Fibroblast of villous mesenchyme (primary cell): ENCODE results near the gene MEF2D. TPM values are rescaled to one million over a fixed set of nuclear protein-coding genes. Genes with fewer than 3 reads are reported as not detected.

Experiments used
- DNase-seq: peaks from one replicate; pipeline ENCODE4 v3.0.0-alpha.2; 2010; ENCODE audit warnings: low read depth
- H3K4me3 ChIP-seq: 2 replicates; pipeline ENCODE4 v1.5.1; 2011; ENCODE audit warnings: low read depth, mild to moderate bottlenecking, low read length
- small RNA-seq: library from RNA; depleted of rRNA; stranded (forward); fragments of <200 nt; gene quantifications from one replicate; pipeline ENCODE3, GENCODE V24; 2012
- total RNA-seq: library from RNA; depleted of rRNA; stranded (reverse); fragments of >200 nt; gene quantifications from 2 replicates; pipeline ENCODE4 v1.2.3, GENCODE V29; 2012
- TF ChIP-seq, protein P1 (sequence below): IDR thresholded peaks from 2 replicates; pipeline ENCODE4 v1.5.1; 2012; ENCODE audit warnings: low read depth, mild to moderate bottlenecking, low read length; ENCODE audit not compliant: insufficient read depth

MEF2D gene
- total RNA-seq, 1 donor: 10.8 TPM

DNA sequence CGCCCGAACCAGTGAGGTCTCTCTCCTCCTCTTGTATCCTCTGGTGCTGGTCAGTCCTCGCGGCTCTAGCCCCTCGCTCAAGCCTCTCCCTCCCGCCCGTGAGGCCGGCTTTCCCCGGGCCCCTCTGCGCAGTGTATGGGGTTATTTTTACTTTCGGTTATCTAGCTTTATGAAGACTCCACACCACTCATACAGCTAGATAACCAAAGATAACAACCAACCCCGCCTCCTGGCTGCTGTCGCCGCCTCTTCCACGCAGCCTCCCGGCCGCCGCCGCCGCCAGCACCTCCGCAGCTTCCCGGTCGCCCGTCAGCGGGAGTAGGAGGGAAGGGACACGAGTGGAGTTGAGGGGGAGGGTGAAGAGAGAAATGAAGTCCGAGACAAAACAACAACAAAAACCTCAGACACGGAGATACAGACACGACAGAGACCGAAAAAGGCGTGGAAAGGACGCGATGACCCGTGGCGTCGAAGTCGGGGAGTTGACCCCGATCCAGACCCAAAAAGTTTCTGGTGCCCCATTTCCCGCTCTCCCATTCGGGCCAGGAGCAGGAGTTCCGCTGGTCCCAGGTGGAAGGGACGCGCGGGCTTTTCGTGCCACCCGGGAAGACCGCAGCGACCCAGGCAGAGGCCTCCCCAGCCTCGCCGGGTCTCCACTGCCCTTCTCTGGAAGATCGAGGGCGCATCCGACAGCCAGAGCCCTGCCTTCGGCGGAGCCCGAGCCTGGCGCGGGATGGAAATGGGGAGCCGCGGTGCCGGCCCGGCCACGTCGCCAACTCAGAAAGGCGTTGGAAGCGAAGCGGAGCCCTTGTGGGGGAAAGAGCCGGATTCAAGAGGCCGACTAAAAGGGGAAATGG lies 80.1 kb downstream of the MEF2D start:
- TF ChIP-seq, protein P1, sequence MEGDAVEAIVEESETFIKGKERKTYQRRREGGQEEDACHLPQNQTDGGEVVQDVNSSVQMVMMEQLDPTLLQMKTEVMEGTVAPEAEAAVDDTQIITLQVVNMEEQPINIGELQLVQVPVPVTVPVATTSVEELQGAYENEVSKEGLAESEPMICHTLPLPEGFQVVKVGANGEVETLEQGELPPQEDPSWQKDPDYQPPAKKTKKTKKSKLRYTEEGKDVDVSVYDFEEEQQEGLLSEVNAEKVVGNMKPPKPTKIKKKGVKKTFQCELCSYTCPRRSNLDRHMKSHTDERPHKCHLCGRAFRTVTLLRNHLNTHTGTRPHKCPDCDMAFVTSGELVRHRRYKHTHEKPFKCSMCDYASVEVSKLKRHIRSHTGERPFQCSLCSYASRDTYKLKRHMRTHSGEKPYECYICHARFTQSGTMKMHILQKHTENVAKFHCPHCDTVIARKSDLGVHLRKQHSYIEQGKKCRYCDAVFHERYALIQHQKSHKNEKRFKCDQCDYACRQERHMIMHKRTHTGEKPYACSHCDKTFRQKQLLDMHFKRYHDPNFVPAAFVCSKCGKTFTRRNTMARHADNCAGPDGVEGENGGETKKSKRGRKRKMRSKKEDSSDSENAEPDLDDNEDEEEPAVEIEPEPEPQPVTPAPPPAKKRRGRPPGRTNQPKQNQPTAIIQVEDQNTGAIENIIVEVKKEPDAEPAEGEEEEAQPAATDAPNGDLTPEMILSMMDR: no peak
- H3K4me3 ChIP-seq: no peak overlapping the region
- DNase-seq: no peak

DNA sequence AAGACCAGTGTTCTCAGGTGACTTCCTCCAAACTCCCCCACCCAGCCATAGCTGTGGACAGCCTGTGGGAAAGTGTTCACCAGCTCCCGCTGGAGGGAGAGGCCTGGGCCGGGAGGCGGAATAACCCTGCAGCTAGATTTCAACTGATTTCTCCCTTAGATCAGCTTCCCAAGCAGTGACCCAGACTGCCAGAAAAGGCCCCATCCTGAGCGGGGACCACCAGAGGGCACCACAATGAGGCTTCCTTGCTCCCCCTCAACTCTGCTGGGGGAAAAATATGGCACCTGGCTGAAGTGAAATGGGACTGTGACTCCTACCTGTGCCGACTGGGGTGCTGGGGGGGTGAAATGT lies 80.7 kb downstream of the MEF2D start:
- no peak for DNase-seq

GRCh38 chr1:156418416-156419070 lies 82.0 kb downstream of the MEF2D start:
- TF ChIP-seq, protein P1: no peak
- no peak for DNase-seq
- H3K4me3 ChIP-seq: no peak overlapping the region

More for the DNA sequence above, 80.7 kb downstream of the MEF2D start:
- H3K4me3 ChIP-seq: no peak overlapping the region
- TF ChIP-seq, protein P1: no peak

GRCh38 chr1:156417401-156418020 lies 83.1 kb downstream of the MEF2D start:
- no peak for DNase-seq
- TF ChIP-seq, protein P1: no peak
- no peak overlapping the region for H3K4me3 ChIP-seq

GRCh38 chr1:156416993-156417392 lies 83.6 kb downstream of the MEF2D start:
- DNase-seq: no peak
- TF ChIP-seq, protein P1: no peak
- no peak overlapping the region for H3K4me3 ChIP-seq

DNA sequence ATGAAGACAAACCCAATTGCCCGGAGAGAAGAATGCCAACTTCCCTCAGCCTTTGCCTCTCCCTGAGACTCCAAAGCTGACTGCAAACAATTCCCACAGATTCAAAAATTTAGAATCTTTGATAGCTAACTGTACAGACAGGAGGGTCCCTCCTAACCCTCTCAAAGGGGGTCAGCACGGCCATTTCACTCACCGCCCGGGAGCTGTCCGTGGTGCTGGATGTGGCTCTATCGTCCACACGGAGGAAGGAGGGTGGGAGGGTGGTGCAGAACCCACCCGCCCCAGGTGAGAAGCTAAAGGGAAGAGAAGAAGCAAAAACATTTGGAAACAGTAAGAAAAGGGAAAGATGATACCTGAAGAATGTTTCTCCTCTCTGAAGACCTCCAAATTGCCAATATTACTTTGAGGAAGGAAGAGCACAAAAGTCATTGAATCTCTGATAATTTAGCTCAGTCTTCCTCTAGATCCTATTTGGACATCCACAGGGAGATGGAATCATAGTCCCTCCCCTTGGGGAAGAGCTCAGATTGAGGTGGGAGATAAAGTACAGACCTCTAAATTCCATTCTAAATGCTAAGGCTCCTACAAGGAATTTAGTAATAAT lies 86.0 kb downstream of the MEF2D start:
- no peak overlapping the region for H3K4me3 ChIP-seq
- TF ChIP-seq, protein P1: no peak
- no peak for DNase-seq

Small RNA genes within 50 kb of the gene (small RNA-seq; reads per million reads assigned to genes)
- gene MIR9-1 (not detected), gene RF00019 (not detected)

Other genes with a start within 250 kb of the MEF2D start
- 52.2 and 63.5 TPM in 2 replicates for gene SMG5, start 217.9 kb downstream of the MEF2D start, total RNA-seq
- 0.86 and 1.3 TPM in 2 replicates for gene TMEM79, start 216.4 kb downstream of the MEF2D start, total RNA-seq
- gene GLMP, start 205.1 kb downstream of the MEF2D start, total RNA-seq: 55.3 and 55.4 TPM in 2 replicates
- 0.32 TPM in 1 of 2 replicates, not detected in the other for gene VHLL, start 201.5 kb downstream of the MEF2D start, total RNA-seq
- gene CCT3, start 162.5 kb downstream of the MEF2D start, total RNA-seq: 268 and 431 TPM in 2 replicates
- not detected in 2 replicates for gene TSACC, start 162.2 kb downstream of the MEF2D start, total RNA-seq
- gene RHBG, start 131.6 kb downstream of the MEF2D start, total RNA-seq: not detected in 2 replicates
- 20.9 and 24.2 TPM in 2 replicates for gene IQGAP3, start 71.8 kb upstream of the MEF2D start, total RNA-seq
- not detected in 2 replicates for gene TTC24, start 78.9 kb upstream of the MEF2D start, total RNA-seq
- 67.8 and 74.4 TPM in 2 replicates for gene NAXE, start 91.0 kb upstream of the MEF2D start, total RNA-seq
- gene GPATCH4, start 100.7 kb upstream of the MEF2D start, total RNA-seq: 15.1 and 24.2 TPM in 2 replicates
- not detected in 2 replicates for gene HAPLN2, start 118.6 kb upstream of the MEF2D start, total RNA-seq
- not detected in 2 replicates for gene BCAN, start 141.3 kb upstream of the MEF2D start, total RNA-seq
- gene NES, start 176.6 kb upstream of the MEF2D start, total RNA-seq: 66.4 and 66.9 TPM in 2 replicates
- gene CRABP2, start 204.8 kb upstream of the MEF2D start, total RNA-seq: 39.0 and 80.7 TPM in 2 replicates
- 9.0 and 12.5 TPM in 2 replicates for gene METTL25B, start 227.7 kb upstream of the MEF2D start, total RNA-seq
- gene ISG20L2, start 228.0 kb upstream of the MEF2D start, total RNA-seq: 17.4 and 22.9 TPM in 2 replicates
- gene MRPL24, start 240.3 kb upstream of the MEF2D start, total RNA-seq: 21.6 and 26.1 TPM in 2 replicates